GM19240 (cell line): ENCODE data around the gene TMEM179B.
"Not testable (repeated sequence)": the region's sequence is repeated elsewhere in the genome, so short reads cannot be mapped to it uniquely, and the experiment has no call there.

Experiments
- DNase-seq: peaks from one replicate; pipeline ENCODE4 v3.0.0; 2011; ENCODE audit warnings: low spot score; ENCODE audit not compliant: insufficient read length

The TMEM179B gene, protein sequence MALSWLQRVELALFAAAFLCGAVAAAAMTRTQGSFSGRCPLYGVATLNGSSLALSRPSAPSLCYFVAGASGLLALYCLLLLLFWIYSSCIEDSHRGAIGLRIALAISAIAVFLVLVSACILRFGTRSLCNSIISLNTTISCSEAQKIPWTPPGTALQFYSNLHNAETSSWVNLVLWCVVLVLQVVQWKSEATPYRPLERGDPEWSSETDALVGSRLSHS

DNA sequence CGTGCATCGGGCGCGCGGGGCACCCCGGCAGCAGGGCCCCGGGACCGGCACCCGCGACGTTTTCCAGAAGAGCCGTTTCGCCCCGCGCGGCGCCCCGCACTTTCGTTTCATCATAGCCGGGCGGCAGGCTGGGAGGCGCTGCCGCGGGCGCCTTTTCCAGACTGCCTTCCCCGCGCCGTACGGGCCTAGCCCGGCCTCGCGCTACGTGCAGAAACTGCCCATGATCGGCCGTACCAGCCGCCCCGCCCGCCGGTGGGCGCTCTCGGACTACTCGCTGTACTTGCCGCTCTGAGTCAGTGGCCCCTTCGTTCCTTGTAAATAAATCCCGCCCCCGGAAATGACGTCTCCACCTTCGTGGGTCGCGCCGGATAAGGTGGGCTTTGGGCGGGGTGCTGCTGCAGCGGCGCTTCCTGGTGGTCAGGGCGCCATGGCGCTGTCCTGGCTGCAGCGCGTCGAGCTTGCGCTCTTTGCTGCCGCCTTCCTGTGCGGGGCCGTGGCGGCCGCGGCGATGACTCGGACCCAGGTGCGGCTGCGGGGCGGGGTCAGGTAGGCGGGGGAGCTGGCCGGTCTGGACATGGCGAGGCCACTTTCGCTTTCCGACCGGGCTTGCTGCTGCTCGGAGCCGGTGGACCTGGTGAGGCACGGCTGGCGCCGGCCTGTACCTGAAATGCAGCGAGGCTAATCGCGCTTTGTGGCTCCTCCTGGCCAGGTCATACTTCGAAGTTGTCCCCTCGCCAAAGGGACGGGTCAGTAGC, at the start of gene TMEM179B:
Gene TMEM179B, plus strand, starts transcription at position 398 of the 755 bp plus-strand sequence. Its CDS starts 30 bp downstream, at position 428.
- DNase-seq: peak; percentile 88

DNA sequence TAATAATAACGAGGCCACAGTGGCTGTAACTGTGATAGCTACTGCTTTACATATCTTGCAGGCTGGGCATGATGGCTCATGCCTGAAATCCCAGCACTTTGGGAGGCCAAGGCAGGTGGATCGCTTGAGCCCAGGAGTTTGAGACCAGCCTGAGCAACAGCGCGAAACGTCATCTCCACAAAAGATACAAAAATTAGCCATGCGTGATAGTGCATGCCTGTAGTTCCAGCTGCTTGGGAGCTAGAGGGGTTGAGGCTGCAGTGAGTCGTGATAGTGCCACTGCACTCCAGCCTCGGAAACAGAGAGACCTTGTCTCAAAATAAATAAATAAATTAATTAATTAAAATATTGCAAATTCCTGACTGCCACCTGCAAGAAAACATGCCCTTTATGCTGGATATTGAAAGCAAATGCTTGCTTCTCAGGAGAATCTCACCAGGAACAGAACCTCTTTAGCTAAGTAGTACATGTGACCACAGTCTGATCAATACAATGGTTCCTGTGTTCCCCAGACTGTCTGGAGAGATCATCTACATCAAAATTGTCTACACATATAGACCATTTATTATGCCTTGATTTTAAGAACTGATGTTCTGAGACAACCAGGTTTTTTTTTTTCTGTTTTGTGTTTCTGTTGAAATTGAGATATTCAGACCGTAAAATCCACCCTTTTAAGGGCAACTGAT, 39.6 kb upstream of the TMEM179B start:
- no peak for DNase-seq

DNA sequence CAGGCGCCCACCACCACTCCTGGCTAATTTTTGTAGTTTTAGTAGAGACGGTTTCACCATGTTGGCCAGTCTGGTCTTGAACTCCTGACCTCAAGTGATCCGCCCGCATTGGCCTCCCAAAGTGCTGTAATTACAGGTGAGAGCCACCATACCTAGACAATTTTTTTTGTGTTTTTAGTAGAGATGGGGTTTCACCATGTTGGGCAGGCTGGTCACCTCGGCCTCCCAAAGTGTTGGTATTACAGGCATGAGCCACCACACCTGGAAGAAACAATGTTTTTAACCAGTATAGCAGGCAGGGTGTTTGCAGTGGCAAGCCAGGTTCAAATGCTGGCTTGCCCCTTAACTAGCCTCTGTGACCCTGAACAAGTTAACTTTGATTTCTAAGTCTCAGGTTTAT, 37.3 kb upstream of the TMEM179B start:
- DNase-seq: not testable (repeated sequence)

DNA sequence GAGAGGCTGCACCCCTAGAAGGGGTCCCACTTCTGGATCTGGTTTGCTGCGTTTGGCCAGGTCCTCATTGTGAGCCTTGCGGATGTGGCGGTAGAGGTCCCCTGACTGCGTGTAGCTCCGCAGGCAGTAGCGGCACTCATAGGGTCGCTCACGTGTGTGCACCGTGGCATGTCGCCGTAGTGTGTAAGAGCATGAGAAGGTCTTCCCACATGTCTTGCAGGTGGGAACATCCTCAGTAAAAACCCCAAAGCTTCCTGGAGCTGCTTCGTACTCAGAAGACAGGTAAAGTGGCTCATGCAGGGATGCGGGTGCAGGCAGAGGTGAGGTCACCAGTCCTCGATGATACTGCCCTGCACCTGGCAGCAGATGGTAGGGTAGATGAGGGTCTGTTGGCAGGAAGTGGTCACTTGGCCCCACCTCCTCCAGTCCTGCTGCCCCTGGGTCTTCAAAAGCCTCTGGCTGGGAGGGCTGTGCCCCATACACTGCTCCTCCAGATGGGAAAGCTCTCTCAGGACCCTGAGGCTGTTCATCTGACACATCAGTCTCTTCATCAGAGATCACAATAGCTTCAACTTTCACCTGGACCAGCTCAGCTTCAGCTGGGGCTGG, 34.9 kb upstream of the TMEM179B start:
- DNase-seq: no peak

DNA sequence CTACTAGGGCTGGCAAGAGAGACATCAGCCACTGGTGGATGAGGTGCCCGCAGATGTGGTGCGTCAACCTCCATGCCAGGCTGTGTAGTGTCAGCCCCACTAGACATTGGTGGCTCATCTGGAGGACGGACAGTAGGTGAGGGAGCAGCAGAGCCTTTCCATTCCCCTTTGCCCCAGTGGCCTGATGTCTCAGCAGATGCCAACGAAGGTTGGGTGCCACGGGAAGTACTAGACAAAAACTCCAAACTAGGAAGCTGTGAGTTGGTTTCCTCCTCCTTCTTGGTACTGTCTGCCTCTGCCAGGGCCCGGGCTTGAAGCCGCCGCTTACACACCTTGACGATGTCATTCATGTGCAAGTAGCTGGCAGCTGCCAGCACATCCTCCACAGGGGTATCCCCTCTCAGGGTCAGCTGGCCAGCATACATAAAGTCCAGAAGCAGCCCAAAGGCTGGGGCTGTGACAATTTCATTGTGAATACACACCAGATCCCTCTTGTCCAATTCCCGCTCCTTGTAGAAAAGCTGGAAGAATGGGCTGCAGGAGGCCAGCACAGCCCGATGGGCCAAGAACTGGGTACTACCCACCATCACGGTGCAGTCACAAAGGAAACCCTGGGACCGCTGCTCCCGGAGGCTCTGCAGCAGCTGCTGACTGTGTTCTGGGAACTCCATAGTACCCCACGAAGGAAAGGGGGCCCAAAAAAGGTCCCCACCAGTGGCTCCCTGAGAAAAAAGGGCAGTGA, 34.0 kb upstream of the TMEM179B start:
- DNase-seq: no peak

DNA sequence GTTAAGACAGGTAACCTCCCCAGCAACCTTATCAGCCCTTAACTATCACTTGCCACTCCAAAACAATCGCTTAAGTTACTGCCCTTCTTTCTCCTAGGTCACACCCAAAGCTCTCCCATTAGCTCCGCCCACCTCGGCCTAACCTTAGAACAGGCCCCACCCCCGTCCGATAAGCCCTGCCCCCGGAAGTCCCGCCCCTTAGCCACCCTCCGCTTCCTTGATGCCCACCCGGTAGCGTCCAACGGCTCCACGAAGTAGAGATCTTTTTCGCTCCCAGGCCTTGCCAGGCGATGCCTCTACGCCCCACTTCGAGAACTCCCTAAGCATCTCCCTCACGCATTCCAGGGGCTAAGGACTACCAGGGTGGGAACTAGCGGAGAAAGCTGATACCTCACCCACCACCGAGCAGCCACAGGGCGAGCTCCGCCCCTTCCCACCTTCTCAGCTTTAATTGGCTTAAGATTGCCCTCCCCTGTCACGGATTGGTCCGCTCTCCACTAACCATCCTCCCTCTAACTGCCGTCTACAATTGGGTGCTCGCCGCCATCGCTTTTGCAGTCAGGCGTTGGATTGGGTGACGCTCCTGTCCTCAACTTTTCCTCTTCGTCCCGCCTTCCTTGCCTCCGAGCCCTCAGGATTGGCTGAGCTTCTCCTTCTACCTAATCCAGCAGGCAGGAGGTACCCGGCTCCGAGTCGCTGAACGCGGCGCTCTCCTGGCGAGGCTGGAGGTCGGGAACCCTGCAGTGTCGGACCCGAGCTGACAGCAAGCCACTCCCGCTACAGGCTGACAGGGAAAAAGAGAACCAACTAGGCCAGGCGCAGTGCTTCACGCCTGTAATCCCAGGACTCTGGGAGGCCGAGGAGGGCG, 33.2 kb upstream of the TMEM179B start, which contains the start of gene ZBTB3:
Gene ZBTB3, minus strand, starts transcription at position 425 of the 868 bp plus-strand sequence. CDS start 496 bp downstream, outside the sequence.
- DNase-seq: peak; percentile 91

DNA sequence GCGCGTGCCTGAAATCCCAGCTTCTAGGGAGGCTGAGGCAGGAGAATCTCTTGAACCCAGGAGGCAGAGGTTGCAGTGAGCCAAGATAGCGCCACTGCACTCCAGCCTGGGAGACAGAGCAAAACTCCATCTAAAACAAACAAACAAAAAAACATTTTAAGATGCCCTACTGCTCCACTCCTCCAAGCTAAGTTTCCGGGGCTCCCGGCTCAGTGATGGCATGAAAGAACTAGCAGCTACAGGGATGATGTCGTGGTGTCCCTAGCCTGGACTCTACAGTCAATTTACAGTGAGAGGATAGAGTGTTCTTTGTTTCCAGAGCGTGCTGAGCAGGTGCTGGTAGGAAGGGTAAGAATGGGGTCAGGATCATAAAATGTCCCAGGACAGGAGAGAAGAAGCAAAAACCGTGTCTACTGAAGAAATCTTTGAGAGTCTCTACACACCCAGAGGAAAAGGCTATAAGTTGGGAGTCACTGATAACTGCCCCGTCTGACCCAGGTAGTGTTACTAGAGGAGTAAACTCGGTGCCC, 32.1 kb upstream of the TMEM179B start:
- no peak for DNase-seq

DNA sequence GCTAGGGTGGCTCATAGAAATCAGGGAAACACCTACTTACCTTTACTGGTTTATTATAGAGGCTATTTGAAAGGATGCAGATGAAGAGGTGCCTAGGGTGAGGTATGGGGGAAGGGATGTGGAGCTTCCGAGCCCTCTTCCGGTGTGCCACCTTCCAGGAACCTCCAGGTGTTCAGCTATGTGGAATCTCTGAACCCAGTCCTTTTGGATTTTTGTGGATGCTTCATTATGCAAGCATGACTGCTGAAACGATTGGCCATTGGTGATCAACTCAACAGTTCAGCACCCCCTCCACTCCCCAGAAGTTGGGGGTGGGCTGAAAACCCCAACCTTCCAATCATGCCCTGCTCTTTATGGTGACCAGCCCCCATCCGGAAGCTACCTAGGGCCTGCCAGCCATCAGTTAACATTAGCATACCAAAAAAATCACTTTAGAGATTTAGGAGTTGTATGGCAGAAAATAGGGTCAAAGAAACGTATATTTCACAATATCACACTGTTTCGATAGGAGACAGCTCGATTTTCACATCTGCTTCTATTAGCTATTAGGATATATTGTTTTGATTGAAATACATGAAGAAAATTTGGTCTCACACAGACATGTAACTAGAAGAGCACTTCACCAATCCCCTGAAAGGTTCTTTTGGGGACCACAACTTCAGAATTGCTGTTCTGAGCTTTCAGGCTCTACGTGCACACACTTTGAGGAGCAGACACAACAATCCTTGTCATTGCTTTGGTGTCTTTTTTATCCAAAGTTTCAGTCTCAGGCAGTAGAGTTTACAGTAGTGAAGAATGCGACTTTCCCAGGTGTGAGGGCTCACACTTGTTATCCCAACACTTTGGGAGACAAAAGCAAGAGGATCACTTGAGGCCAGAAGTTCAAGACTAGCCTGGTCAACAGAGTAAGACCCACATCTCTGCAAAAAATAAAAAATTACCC, 29.1 kb upstream of the TMEM179B start:
- DNase-seq: no peak

DNA sequence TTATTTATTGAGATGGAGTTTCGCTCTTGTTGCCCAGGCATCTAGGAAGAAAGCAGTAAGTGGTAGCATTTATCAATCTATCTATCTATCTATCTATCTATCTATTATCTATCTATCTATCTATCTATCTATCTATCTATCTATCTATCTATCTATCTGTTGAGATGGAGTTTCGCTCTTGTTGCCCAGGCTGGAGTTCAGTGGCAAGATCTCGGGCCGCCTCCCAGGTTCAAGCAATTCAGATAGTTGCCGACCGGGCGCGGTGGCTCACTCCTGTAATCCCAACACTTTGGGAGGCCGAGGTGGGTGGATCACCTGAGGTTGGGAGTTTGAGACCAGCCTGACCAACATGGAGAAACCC, 26.4 kb upstream of the TMEM179B start:
- DNase-seq: not testable (repeated sequence)

DNA sequence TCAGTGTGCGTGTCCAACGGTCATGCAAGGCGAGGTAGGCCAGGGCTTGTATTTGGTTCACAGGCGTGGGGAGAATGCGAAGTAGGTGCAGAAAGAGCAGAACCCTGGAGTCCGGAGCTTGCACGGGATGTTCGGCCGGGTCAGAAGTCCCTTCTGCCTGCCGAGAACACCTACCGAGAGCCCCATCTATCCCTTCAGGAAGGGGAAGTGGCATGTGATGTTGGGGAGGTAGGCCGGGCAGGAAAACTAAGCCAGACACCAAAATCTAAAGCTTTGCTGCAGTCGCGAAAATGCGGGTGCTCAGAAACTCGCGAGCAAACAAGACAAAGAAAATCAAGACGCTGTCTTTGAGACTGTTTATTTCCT, 16.4 kb upstream of the TMEM179B start:
- no peak for DNase-seq

DNA sequence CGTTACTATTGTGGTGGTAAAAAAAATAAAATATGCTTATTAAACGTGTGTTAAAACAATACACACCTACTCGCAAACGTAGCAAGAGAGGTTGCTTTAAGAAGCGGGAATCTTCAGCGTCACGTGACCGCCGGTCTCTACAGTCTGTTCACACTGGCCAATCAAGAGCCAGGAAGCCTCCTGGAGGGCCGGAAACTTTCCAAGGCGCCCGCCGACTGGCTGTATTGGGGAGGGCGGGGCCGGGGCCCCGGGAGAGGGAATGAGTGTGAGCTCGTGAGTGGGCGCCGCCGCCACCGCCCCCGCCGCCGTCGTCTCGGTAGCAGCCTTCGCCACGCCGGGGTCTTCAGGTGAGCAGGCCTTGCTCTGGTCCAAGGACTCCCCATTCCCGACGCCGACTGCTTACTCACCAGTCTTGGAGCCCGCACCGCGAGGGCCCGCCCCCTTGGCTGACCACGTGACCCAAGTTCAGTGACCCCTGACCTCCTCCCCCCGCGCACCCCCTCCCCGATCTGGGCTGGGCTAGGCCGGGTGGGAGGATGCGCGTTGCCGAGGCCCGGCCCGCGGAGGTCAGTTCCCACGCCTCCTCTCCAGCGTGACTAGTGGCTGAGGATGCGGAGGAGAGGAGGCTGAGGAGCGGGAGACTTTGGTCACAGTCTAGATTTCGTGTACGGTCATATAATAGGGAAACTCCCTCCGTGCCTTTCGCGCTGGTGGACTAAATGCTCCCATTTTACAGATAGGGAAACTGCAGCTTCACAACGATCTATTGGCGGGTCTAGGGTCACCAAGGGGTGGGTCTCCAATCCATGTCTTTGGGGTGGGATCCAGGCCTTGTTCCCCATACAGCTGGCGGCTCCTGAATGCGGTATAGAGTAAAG, 15.8 kb upstream of the TMEM179B start, which contains the start of gene TAF6L:
Gene TAF6L, plus strand, starts transcription at position 253 of the 878 bp plus-strand sequence. CDS start 4,388 bp downstream, outside the sequence.
- DNase-seq: peak; percentile 81

DNA sequence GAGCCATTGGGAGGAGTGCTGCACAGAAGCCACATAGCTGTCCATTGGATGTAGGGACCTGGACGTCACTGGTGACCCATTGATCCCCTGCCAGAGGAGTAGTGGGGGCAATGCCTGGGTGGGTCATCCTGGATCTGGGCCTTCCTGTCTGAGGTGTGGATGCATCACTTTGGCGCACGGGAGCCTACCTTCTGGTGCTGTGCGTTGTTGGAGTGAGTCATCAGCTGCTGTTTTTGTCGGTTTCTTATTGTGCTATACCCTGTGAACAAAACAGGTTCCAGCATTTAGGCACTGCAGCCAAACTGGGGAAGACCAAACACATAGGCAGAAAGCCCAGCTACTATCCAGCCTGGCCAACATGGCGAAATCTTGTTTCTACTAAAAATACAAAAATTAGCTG, 12.8 kb upstream of the TMEM179B start:
- no peak for DNase-seq

DNA sequence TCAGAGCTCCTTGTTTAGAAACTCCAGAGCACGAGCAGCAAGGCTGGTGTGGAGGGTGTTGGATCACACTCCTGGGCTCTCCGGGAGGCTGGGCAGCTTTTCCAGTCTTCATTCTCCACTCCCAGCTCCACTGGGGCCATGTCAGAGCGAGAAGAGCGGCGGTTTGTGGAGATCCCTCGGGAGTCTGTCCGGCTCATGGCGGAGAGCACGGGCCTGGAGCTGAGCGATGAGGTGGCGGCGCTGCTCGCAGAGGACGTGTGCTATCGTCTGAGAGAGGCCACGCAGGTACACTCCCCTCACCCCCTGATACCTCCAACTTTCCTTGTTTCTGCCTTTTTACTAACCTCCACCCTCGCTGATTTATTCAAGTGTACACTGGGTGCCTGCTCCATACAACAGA, 11.6 kb upstream of the TMEM179B start:
- no peak for DNase-seq

DNA sequence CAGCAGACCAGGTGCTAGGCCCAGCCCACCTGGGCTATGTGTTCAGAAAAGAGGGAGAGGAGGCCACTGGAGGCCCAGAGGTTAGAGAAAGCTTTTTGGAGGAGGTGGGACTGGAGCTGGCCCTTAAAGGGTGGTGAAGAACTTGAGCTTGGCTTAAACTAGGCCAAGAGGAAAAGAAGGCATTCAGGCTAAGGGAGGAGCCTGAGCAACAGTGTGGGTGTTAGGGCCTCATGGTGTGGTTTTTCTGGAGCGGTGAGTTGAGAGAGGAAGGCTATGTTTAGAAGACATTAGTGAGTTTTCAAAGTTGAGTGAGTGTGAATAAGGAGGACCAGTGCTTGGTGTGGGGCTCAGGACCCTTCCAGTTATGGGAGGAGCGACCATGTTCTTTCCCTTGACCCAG, 9.8 kb upstream of the TMEM179B start:
- no peak for DNase-seq

DNA sequence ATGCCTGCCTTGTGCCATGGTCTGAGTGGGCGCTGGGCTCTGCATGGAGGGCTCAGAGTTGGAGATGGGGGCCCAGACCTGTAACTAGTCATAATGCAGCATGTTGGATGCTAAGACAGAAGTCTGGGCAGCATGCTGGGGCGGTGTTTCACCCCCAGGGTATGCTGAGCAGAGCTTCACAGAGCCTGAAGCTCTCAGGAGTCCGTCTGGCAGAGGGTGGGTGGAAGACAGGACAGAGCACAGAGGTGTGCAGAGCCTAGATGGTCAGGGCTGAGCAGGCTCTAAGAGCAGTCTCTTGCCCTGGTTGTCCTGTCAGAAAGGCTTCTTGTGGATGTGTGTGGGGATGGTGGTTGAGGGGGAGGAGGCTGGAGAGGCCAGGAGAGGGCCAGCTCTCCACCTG, 8.8 kb upstream of the TMEM179B start:
- no peak for DNase-seq

DNA sequence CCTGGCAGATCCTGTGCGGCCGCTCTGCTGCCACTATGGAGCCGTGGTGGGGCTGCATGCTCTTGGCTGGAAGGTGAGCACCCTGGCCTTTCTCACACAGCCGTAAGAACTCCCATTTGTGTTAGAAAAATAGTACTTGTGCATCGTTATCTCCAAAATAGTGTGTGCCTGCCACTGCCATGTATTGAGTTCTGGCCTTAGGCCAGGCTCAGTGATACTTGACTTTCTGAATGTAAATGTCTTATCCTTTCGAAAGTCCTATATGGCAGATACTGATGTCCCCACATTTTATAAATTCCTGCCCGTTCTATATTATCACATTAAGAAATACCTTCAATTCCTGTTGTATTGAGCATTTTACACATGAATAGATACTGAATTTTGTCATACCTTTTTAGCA, 4.4 kb upstream of the TMEM179B start:
- no peak for DNase-seq

DNA sequence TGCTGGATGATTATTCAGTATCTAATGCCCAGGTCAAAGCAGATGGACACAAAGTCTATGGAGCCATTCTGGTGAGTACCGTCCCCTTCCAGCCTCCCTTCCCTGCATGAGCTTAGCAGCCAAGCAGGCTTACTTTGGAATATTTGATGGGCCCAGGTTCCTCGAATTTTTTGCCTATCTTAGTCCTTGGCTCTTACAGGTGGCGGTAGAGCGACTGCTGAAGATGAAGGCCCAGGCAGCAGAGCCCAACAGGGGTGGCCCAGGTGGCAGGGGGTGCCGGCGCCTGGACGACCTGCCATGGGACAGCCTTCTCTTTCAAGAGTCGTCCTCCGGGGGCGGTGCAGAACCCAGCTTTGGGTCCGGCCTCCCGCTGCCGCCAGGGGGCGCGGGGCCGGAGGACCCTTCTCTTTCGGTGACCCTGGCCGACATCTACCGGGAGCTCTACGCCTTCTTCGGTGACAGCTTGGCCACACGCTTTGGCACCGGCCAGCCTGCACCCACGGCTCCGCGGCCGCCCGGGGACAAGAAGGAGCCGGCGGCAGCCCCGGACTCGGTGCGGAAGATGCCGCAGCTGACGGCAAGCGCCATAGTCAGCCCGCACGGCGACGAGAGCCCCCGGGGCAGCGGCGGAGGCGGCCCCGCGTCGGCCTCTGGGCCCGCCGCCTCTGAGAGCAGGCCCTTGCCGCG, 741 bp upstream of the TMEM179B start:
- DNase-seq: peak; percentile 88
